GM12865 (cell line): ENCODE results near the gene TBRG4.

Experiments
- DNase-seq: peaks from one replicate; pipeline ENCODE4 v3.0.0; 2010; ENCODE audit warnings: low read depth
- H3K4me3 ChIP-seq: 2 replicates; pipeline ENCODE4 v1.5.1; 2011; ENCODE audit warnings: mild to moderate bottlenecking, low read depth, low read length, control low read depth
- CTCF ChIP-seq: IDR thresholded peaks from 2 replicates; pipeline ENCODE4 v1.5.1; 2011; ENCODE audit warnings: low read length, control low read depth, low read depth, inconsistent platforms; ENCODE audit not compliant: insufficient read depth; ENCODE audit errors: missing control alignments

The TBRG4 gene

GRCh38 chr7:45145881-45146280 is 34.4 kb upstream of the TBRG4 start:
- TF ChIP-seq CTCF = no peak
- no peak for DNase-seq

GRCh38 chr7:45143616-45144015 is 32.1 kb upstream of the TBRG4 start:
- DNase-seq = no peak

More at GRCh38 chr7:45145881-45146280, 34.4 kb upstream of the TBRG4 start:
- H3K4me3 ChIP-seq = no peak overlapping the region

GRCh38 chr7:45140827-45141226 is 29.3 kb upstream of the TBRG4 start:
- DNase-seq = peak; percentile 65
- H3K4me3 ChIP-seq = peak overlapping the region; percentile 40
- no peak for TF ChIP-seq CTCF

More at GRCh38 chr7:45143616-45144015, 32.1 kb upstream of the TBRG4 start:
- H3K4me3 ChIP-seq = no peak overlapping the region
- TF ChIP-seq CTCF = no peak

- no peak for TF ChIP-seq CTCF
- H3K4me3 ChIP-seq = no peak overlapping the region
- no peak for DNase-seq
Measured at GRCh38 chr7:45138433-45139267, 27.2 kb upstream of the TBRG4 start.

GRCh38 chr7:45136106-45137060 is 24.9 kb upstream of the TBRG4 start:
- peak; percentile 84 for DNase-seq
- TF ChIP-seq CTCF = peak; percentile 83
- H3K4me3 ChIP-seq = no peak overlapping the region

- DNase-seq = no peak
Measured at GRCh38 chr7:45133877-45134276, 22.4 kb upstream of the TBRG4 start.

More at GRCh38 chr7:45133877-45134276, 22.4 kb upstream of the TBRG4 start:
- H3K4me3 ChIP-seq = no peak overlapping the region
- TF ChIP-seq CTCF = no peak
